D721Med (cell line): ENCODE data around the gene GBP5.

Experiments used
- DNase-seq: peaks from one replicate; pipeline ENCODE4 v3.0.0; 2011; ENCODE audit warnings: low spot score; ENCODE audit not compliant: insufficient read length
- FAIRE-seq: peaks from 2 replicates; lab custom pipeline; 2011; peaks lifted over from hg19 to GRCh38; lab: Jason Lieb, UNC
- CTCF ChIP-seq: IDR thresholded peaks from 2 replicates; pipeline ENCODE4 v1.5.1; 2012; ENCODE audit warnings: mild to moderate bottlenecking, control low read depth; ENCODE audit not compliant: insufficient read depth; ENCODE audit errors: missing control alignments

The GBP5 gene

GRCh38 chr1:89277725-89278124, 5.1 kb upstream of the GBP5 start:
- FAIRE-seq (no peak), DNase-seq (no peak)
- no peak for TF ChIP-seq CTCF

- TF ChIP-seq CTCF = peak; percentile 6
- no peak for DNase-seq
- FAIRE-seq = no peak
Observed at GRCh38 chr1:89276690-89277089, 4.0 kb upstream of the GBP5 start.

- DNase-seq (no peak), FAIRE-seq (no peak)
- no peak for TF ChIP-seq CTCF
Observed at GRCh38 chr1:89274411-89274857, 1.8 kb upstream of the GBP5 start.

DNA sequence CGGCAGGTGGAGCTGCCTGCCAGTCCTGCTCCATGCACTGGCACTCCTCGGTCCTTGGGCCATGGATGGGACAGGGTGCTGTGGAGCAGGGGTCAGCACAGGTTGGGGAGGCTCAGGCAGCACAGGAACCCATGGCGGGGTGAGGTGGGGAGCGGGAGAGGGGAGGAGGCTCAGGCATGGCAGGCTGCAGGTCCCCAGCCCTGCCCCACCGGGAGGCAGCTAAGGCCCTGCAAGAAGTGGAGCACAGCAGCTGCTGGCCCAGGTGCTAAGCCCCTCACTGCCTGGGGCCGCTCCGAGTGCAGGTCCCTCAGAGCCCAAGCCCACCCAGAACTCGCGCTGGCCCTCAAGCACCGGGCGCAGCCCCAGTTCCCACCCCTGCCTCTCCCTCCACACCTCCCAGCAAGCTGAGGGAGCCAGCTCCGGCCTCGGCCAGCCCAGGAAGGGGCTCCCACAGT, 691 bp upstream of the GBP5 start:
- DNase-seq = no peak
- no peak for FAIRE-seq
- TF ChIP-seq CTCF = no peak

- TF ChIP-seq CTCF = no peak
- FAIRE-seq (no peak), DNase-seq (no peak)
Observed at GRCh38 chr1:89271341-89272015, 1.2 kb downstream of the GBP5 start.

DNA sequence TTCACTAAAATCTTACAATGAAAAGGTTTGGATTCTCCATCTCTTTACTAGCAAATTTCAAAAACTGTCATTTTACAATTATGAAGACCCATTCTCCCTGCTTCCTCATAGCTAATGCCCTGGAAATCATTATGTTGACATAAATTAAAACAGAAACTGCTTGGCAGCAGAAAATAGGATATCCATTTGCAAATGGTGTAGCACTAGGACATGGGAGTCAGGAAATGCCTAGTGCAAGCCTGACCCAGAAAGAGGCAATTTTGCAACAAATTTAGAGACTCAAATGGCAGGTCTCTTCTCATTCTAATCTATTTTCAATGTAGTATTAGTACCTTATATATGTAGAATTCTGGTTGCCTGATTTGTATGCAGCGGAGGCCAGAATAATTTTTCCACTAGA, 2.2 kb downstream of the GBP5 start:
- FAIRE-seq = no peak
- TF ChIP-seq CTCF = no peak
- DNase-seq = no peak

DNA sequence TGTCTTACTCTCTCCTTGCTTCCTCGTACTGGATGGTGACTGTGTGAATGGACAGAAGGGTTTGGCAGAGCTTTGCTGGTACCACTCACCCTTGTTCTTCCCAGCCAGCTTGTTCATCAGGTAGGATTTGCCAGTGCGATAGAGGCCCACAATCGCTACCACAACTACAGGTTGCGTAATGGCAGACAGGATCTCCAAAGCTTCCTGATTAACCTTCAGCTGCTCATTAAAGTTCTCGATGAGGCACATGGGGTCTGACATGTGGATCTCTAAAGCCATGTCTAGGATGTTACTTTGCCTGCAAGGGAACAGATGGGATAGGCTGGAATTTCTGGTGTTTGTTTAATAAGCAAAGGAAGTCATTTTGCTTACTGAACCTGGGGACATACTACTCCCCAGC, 3.4 kb downstream of the GBP5 start:
- FAIRE-seq (no peak), DNase-seq (no peak)
- no peak for TF ChIP-seq CTCF
